Muscle of back (tissue), 13 donors: ENCODE data around the gene PABPC5. TPM values are rescaled to one million over a fixed set of nuclear protein-coding genes. Genes with fewer than 3 reads are reported as not detected.

Source experiments
- DNase-seq, 3 donors: peaks; one replicate each; pipeline versions ENCODE4 v3.0.0 to v3.0.0-alpha.2; 2013
- long read RNA-seq, 9 donors: transcript quantifications; one replicate each; lab custom pipeline, GENCODE V29; 2026
- polyA plus RNA-seq, 10 donors: library from polyadenylated mRNA; unstranded; fragments of 120-200 nt; gene quantifications; one replicate each; pipeline ENCODE4 v1.2.1, GENCODE V29; 2013; ENCODE audit not compliant: insufficient read length in 10 of 10

The PABPC5 gene
- 1 to 10 TPM; 4.7 to 7.2 (median 6.0) TPM for polyA plus RNA-seq
- long read RNA-seq, donor 1, partial matches to known transcripts, result 0 of 4 reads
- long read RNA-seq, donor 1, other reads (novel, unspliced or antisense), result 0 of 4 reads
- long read RNA-seq, donor 2, partial matches to known transcripts, result 0 of 1 reads
- long read RNA-seq, donor 2, other reads (novel, unspliced or antisense), result 0 of 1 reads
- long read RNA-seq, donor 3, result 0 reads
- long read RNA-seq, donor 4, result 0 reads
- long read RNA-seq, donor 5, partial matches to known transcripts, result 0 of 2 reads
- long read RNA-seq, donor 5, other reads (novel, unspliced or antisense), result 0 of 2 reads
- long read RNA-seq, donor 6, partial matches to known transcripts, result 0 of 1 reads
- long read RNA-seq, donor 6, other reads (novel, unspliced or antisense), result 0 of 1 reads
- long read RNA-seq, donor 7, partial matches to known transcripts, result 0 of 2 reads
- long read RNA-seq, donor 7, other reads (novel, unspliced or antisense), result 0 of 2 reads
- long read RNA-seq, donor 8, partial matches to known transcripts, result 0 of 1 reads
- long read RNA-seq, donor 8, other reads (novel, unspliced or antisense), result 0 of 1 reads
- long read RNA-seq, donor 9, partial matches to known transcripts, result 0 of 1 reads
- long read RNA-seq, donor 9, other reads (novel, unspliced or antisense), result 0 of 1 reads

DNA sequence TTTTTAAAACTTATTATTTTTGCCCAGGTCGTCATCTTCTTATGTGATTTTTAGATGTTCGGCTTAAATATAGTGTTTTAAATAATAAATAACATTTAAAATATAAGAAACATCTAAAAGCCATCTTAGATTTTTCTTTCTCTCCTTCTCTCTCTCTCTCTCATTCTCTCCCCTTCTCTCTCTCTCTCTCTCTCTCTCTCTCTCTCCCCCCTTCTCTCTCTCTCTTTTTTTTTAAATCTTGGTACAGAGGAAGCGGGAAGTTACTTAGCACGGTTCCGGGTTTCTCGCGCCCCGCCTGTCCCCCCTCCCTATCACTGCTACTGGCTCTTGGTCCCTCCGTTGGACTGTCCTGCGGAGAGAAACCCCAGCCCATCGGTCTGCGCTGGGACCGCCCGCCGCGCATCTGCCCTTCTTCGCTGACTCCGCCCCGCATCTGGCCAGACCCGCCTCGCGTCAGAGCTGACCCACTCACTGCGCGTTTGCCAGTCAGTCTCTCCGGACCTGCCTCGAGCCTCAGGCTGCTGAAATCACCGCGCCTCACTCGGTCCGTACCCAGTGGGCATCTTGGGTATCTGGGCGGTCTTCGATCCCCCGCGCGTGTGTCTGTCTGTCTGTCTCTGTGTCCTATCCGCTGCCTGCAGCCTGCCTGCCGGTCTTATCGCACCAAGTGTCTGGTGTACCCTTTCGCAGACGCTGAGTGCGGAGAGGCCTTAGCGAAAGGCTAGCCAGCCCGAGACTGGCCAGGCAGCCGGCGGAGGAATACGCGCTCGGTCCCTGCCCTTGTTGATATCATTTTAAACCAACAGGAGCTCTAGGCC is at the start of gene PABPC5:
Gene PABPC5, plus strand, starts transcription at position 489 of the 818 bp plus-strand sequence. CDS start 739 bp downstream, outside the sequence.
- DNase-seq, result peak; percentile 77 to 94 (median 84)

DNA sequence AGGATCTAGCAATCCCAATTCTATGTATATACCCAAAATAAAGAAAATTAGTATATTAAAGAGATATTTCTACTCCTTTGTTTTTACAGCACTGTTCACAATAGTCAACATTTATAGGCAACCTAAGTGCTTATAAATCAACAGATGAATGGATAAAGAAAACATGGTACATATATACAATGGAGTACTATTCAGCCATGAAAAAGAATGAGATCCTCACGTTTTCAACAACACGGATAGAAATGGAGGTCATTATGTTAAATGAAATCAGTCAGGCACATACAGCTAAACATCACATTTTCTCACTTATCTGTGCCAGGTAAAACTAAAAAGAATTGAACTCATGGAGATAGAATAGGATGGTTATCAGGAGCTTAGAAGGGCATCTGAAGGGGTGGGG is 45.6 kb upstream of the PABPC5 start:
- DNase-seq, result no peak

- peak in 2 of 3 donors; percentile 0 to 7 for DNase-seq
These were observed 19.9 kb upstream of the PABPC5 start for GRCh38 chrX:91414713-91415112.

DNA sequence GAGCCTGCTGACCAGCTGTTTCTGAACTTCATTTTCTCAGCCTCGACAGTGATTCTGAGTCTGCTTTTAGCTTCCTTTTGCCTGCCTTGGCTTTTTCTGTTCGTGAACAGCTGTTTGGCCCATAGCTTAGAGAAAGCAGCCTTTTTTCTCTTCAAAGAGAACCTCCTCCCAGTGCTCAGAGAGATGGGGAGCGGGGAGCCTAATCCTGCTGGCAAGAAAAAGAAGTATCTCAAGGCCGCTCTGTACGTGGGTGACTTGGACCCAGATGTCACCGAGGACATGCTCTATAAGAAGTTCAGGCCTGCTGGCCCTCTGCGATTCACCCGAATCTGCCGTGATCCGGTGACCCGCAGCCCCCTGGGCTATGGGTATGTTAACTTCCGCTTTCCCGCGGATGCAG is 756 bp downstream of the PABPC5 start:
- DNase-seq, result peak in 1 of 3 donors; percentile 30
